ENCODE measurements around the gene CCDC12. TPM values are rescaled to one million over a fixed set of nuclear protein-coding genes. Genes with fewer than 3 reads are reported as not detected.

Gene CCDC12
- total RNA-seq, 1 experiment from 2014 or later: 46.5 TPM

DNA sequence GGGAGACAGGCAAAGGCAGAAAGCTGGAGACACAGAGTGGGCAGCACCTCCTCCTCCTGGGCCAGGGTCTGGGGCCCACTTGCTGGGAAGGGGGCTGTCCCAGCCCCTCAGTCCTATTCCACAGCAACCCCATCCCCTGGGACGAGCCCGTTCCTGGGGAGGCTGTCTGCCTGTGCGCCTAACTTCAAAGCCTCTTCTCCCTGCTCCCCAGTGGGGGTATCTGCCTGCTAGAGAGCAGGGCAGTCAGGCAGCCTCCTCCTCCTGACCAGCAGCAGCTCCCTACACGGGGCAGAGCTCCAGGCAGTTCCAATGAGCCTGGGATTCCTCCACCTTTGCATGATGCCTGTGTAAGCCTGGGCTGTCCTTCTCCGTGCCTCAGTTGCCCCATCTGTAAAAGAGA lies 92.1 kb downstream of the CCDC12 start:
- TF ChIP-seq TCF7L2 (IDR thresholded peaks at IDR 0.05; ENCODE audit: borderline replicate concordance, extremely low read depth, insufficient read depth, insufficient read length): no peak
- TF ChIP-seq POLR2AphosphoS5 (IDR thresholded peaks at IDR 0.05; ENCODE audit: low read depth, low read length): no peak
- no peak for TF ChIP-seq EGR1 (IDR thresholded peaks at IDR 0.05; ENCODE audit: low read depth)
- TF ChIP-seq, protein P1, sequence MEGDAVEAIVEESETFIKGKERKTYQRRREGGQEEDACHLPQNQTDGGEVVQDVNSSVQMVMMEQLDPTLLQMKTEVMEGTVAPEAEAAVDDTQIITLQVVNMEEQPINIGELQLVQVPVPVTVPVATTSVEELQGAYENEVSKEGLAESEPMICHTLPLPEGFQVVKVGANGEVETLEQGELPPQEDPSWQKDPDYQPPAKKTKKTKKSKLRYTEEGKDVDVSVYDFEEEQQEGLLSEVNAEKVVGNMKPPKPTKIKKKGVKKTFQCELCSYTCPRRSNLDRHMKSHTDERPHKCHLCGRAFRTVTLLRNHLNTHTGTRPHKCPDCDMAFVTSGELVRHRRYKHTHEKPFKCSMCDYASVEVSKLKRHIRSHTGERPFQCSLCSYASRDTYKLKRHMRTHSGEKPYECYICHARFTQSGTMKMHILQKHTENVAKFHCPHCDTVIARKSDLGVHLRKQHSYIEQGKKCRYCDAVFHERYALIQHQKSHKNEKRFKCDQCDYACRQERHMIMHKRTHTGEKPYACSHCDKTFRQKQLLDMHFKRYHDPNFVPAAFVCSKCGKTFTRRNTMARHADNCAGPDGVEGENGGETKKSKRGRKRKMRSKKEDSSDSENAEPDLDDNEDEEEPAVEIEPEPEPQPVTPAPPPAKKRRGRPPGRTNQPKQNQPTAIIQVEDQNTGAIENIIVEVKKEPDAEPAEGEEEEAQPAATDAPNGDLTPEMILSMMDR (IDR thresholded peaks at IDR 0.05 in 2 of 3, conservative IDR thresholded peaks at IDR 0.05 in 1 of 3; ENCODE audit: borderline replicate concordance in 1 of 3, insufficient read depth in 1 of 3, low read depth in 2 of 3, low read length in 2 of 3): no peak
- TF ChIP-seq ZNF274 (IDR thresholded peaks at IDR 0.05; ENCODE audit: low read depth, low read length): no peak
- TF ChIP-seq FOSL1 (IDR thresholded peaks at IDR 0.05; ENCODE audit: low read depth): no peak
- no peak for TF ChIP-seq EZH2phosphoT487 (IDR thresholded peaks at IDR 0.05; ENCODE audit: borderline replicate concordance)
- no peak for TF ChIP-seq ZFX (IDR thresholded peaks at IDR 0.05)
- TF ChIP-seq, protein P2, sequence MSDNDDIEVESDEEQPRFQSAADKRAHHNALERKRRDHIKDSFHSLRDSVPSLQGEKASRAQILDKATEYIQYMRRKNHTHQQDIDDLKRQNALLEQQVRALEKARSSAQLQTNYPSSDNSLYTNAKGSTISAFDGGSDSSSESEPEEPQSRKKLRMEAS (IDR thresholded peaks at IDR 0.05): no peak
- no peak for TF ChIP-seq CBX3 (IDR thresholded peaks at IDR 0.05; ENCODE audit: low read depth)
- TF ChIP-seq, protein P3, sequence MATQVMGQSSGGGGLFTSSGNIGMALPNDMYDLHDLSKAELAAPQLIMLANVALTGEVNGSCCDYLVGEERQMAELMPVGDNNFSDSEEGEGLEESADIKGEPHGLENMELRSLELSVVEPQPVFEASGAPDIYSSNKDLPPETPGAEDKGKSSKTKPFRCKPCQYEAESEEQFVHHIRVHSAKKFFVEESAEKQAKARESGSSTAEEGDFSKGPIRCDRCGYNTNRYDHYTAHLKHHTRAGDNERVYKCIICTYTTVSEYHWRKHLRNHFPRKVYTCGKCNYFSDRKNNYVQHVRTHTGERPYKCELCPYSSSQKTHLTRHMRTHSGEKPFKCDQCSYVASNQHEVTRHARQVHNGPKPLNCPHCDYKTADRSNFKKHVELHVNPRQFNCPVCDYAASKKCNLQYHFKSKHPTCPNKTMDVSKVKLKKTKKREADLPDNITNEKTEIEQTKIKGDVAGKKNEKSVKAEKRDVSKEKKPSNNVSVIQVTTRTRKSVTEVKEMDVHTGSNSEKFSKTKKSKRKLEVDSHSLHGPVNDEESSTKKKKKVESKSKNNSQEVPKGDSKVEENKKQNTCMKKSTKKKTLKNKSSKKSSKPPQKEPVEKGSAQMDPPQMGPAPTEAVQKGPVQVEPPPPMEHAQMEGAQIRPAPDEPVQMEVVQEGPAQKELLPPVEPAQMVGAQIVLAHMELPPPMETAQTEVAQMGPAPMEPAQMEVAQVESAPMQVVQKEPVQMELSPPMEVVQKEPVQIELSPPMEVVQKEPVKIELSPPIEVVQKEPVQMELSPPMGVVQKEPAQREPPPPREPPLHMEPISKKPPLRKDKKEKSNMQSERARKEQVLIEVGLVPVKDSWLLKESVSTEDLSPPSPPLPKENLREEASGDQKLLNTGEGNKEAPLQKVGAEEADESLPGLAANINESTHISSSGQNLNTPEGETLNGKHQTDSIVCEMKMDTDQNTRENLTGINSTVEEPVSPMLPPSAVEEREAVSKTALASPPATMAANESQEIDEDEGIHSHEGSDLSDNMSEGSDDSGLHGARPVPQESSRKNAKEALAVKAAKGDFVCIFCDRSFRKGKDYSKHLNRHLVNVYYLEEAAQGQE (IDR thresholded peaks at IDR 0.05; ENCODE audit: low read depth): no peak
- TF ChIP-seq RAD21 (IDR thresholded peaks at IDR 0.05; ENCODE audit: low read depth): no peak
- TF ChIP-seq SIN3A (IDR thresholded peaks at IDR 0.05; ENCODE audit: low read depth): no peak
- H4K20me1 ChIP-seq (ENCODE audit: insufficient read depth): no peaks in the 10 kb centered on the region
- no peaks in the 10 kb centered on the region for H3K27me3 ChIP-seq (ENCODE audit: insufficient read depth, low read length)
- no peaks in the 10 kb centered on the region for H3K9me2 ChIP-seq (ENCODE audit: insufficient read depth)
- H3K9ac ChIP-seq (ENCODE audit: low read length): no peak overlapping the region
- intact Hi-C loops (cut with micrococcal nuclease): no loop called here
- ATAC-seq: no peak
- no peak overlapping the region for H2AFZ ChIP-seq (ENCODE audit: low read depth, low read length, poor library complexity, severe bottlenecking)
- ChIA-PET POLR2A (no interaction called here), RAD21 (ENCODE audit: low non-redundant PET in 1 of 2, low total read pairs in 2 of 2, uncharacterized antibody in 2 of 2, unreplicated experiment in 2 of 2) (no interaction called here), CTCF (no interaction called here)
- H3K4me2 ChIP-seq (ENCODE audit: low read length): no peak overlapping the region
- no peaks in the 10 kb centered on the region for H3K79me2 ChIP-seq (ENCODE audit: insufficient read depth, low read length)
- peaks cover 0 to under 1% of the 10 kb centered on the region in 2 experiments; a peak in 2 of 4 replicates for H3K4me1 ChIP-seq (ENCODE audit: control insufficient read depth in 1 of 2, insufficient read depth in 2 of 2, low read length in 2 of 2)
- no TSS peak for BruUV-seq (replicated peaks)
- no peaks in the 10 kb centered on the region for H3K9me3 ChIP-seq (ENCODE audit: control insufficient read depth in 1 of 2, insufficient read depth in 1 of 2, low read depth in 1 of 2, low read length in 2 of 2)
- H3K4me3 ChIP-seq (replicated peaks in 1 of 2; ENCODE audit: low read depth in 1 of 2, low read length in 2 of 2): no peak overlapping the region
- no peak for DNase-seq (ENCODE audit: low read depth, low spot score)
- no peak overlapping the region for H3K27ac ChIP-seq (ENCODE audit: low read depth, low read length)
- H3K36me3 ChIP-seq (ENCODE audit: control insufficient read depth in 1 of 2, insufficient read depth in 2 of 2, low read length in 2 of 2): no peaks in the 10 kb centered on the region
